Mucosa of descending colon (tissue), 3 donors: Measurements from ENCODE around the gene EGFLAM. TPM values are rescaled to one million over a fixed set of nuclear protein-coding genes. Genes with fewer than 3 reads are reported as not detected.

ENCODE experiments used
- ATAC-seq: fragments of 200-7000 bp; cut with Tn5 transposase; one replicate; pipeline ENCODE4 v1.9.1; 2020; ENCODE audit warnings: mild to moderate bottlenecking, moderate library complexity
- DNase-seq, 3 donors: peaks; one replicate each; pipeline ENCODE4 v3.0.0-alpha.2; 2020
- H3K36me3 ChIP-seq: fragments of 200-600 bp; one replicate; pipeline ENCODE4 v1.8.0; 2021; ENCODE audit warnings: low read depth, mild to moderate bottlenecking
- H3K4me1 ChIP-seq: fragments of 200-600 bp; one replicate; pipeline ENCODE4 v1.8.0; 2021; ENCODE audit warnings: low read depth, mild to moderate bottlenecking
- H3K4me3 ChIP-seq: fragments of 200-600 bp; one replicate; pipeline ENCODE4 v1.8.0; 2021; ENCODE audit warnings: mild to moderate bottlenecking
- H3K9me3 ChIP-seq: fragments of 200-600 bp; one replicate; pipeline ENCODE4 v1.8.0; 2021; ENCODE audit warnings: mild to moderate bottlenecking
- CTCF ChIP-seq: fragments of 200-600 bp; IDR thresholded peaks from one replicate; pipeline ENCODE4 v1.8.0; 2022; ENCODE audit warnings: antibody characterized with exemption, mild to moderate bottlenecking
- intact Hi-C, 2 donors: fragments of 100-400 bp; cut with DNase I in 1 of 2; cut with micrococcal nuclease in 1 of 2; formaldehyde crosslinking; loops; one replicate each; pipeline versions ENCODE4 v1.11.0 to v1.11.1; 2022; cut with DNase I, micrococcal nuclease
- total RNA-seq, 3 donors: library from RNA; stranded (reverse); fragmentation: NEBNext Ultra II Directional in 2 of 3; extraction: Animal tissue kit (Norgen Biotek cat#: 25700) in 2 of 3; gene quantifications; one replicate each; pipeline versions ENCODE4 v1.2.1 to v1.2.4, GENCODE V29; 2021 to 2023
- donor health status: DM: no; HTN: no; CAD: no; lungs with moderate emphysema.
- donor health status: DM: no; HTN: no; CAD: no.
- donor health status: DM: no; HTN: yes; CAD: no.

The EGFLAM gene
- total RNA-seq, 3 donors from 2014 or later: 0.46 to 2.1 (median 0.84) TPM

- no peak for ATAC-seq
- H3K36me3 ChIP-seq: no peaks in the 10 kb centered on the region
- no peak overlapping the region for H3K4me3 ChIP-seq
- DNase-seq: no peak
- no peak for TF ChIP-seq CTCF
- no peaks in the 10 kb centered on the region for H3K4me1 ChIP-seq
- intact Hi-C loops: loop anchor here in 1 of 2 donors (10.0 kb wide), 1 partner anchor 359 kb away; no protein-coding TSS in a partner anchor
- no peaks in the 10 kb centered on the region for H3K9me3 ChIP-seq
These were observed 187.1 kb downstream of the EGFLAM start for GRCh38 chr5:38445374-38446028.

GRCh38 chr5:38446029-38446522, 187.7 kb downstream of the EGFLAM start:
- no peaks in the 10 kb centered on the region for H3K36me3 ChIP-seq
- no peak for ATAC-seq
- H3K4me3 ChIP-seq: no peak overlapping the region
- TF ChIP-seq CTCF: no peak
- intact Hi-C loops: loop anchor here in 1 of 2 donors (10.0 kb wide), 1 partner anchor 359 kb away; no protein-coding TSS in a partner anchor
- H3K4me1 ChIP-seq: no peaks in the 10 kb centered on the region
- no peak for DNase-seq
- no peaks in the 10 kb centered on the region for H3K9me3 ChIP-seq

DNA sequence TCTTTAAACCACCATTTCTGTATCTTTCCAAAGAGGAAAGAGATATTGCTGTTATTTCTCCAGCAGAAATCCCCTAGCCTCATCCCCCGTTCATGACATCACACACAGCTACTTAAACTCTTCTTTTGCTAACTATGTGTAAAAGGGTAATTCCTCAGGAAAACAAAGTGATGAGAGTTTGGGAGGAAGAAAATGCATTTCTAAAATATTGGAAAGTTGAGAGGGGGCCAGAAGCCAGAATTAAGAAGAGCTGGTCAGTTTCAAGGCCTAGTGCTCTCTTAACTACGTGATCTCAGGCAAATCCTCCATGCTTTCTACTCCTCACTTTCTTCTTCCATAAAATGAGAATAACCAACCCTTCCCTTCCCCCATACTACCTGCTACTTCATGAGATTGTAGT, 188.7 kb downstream of the EGFLAM start:
- H3K4me3 ChIP-seq: no peak overlapping the region
- no peaks in the 10 kb centered on the region for H3K36me3 ChIP-seq
- TF ChIP-seq CTCF: no peak
- H3K4me1 ChIP-seq: no peaks in the 10 kb centered on the region
- H3K9me3 ChIP-seq: no peaks in the 10 kb centered on the region
- ATAC-seq (no peak), DNase-seq (no peak)
- intact Hi-C loops: loop anchor here in 1 of 2 donors (10.0 kb wide), 1 partner anchor 358 kb away; no protein-coding TSS in a partner anchor

DNA sequence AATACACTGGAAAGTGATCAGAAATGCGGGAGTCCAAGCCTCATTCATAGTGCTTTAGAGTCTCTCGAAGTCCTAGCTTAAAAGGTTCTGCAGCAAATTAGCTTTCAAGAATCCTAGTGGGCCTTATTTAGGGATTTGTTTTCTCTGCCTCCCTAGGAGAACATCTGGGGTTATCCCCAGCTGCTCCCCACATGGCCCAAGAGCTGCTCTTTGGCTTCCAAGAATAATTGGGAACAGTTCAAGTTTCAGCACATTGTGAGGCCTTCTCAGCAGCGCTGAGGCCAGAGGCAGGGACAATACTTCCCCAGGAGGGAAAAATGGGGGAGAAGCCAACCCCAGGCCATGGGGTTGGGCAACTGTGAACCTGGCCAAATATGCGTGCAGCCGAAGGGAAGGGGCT, 189.4 kb downstream of the EGFLAM start:
- DNase-seq (no peak), ATAC-seq (no peak)
- H3K4me3 ChIP-seq: no peak overlapping the region
- H3K9me3 ChIP-seq: no peaks in the 10 kb centered on the region
- intact Hi-C loops: loop anchor here in 1 of 2 donors (10.0 kb wide), 1 partner anchor 357 kb away; no protein-coding TSS in a partner anchor
- TF ChIP-seq CTCF: no peak
- no peaks in the 10 kb centered on the region for H3K36me3 ChIP-seq
- no peaks in the 10 kb centered on the region for H3K4me1 ChIP-seq

- ATAC-seq (no peak), DNase-seq (no peak)
- TF ChIP-seq CTCF: no peak
- intact Hi-C loops: loop anchor here in 1 of 2 donors (10.0 kb wide), 1 partner anchor 356 kb away; no protein-coding TSS in a partner anchor
- no peak overlapping the region for H3K4me3 ChIP-seq
- H3K36me3 ChIP-seq: no peaks in the 10 kb centered on the region
- H3K9me3 ChIP-seq: no peaks in the 10 kb centered on the region
- H3K4me1 ChIP-seq: no peaks in the 10 kb centered on the region
These were observed 190.4 kb downstream of the EGFLAM start for GRCh38 chr5:38448568-38449350.
